GM12878 (cell line): ENCODE data around the gene ELL2. TPM values are rescaled to one million over a fixed set of nuclear protein-coding genes. Genes with fewer than 3 reads are reported as not detected.

Experiments
- ATAC-seq: fragments of 200-7000 bp; cut with Tn5 transposase; 3 replicates; pipeline ENCODE4 v1.9.1; 2020; ENCODE audit warnings: mild to moderate bottlenecking, moderate library complexity
- BruUV-seq: library from RNA; stranded (reverse); fragments of 400-500 nt; replicated peaks from 2 replicates; lab custom pipeline; 2021; lab: Mats Ljungman, UMichigan
- CTCF ChIA-PET: fragments of 300-600 bp; sonication (Branson Sonifier 250); formaldehyde crosslinking; extraction: SDS; loops from one replicate; lab custom pipeline; 2021; ENCODE audit warnings: inconsistent platforms; lab: Yijun Ruan, JAX
- POLR2A ChIA-PET: fragments of 350-600 bp; formaldehyde crosslinking; extraction: SDS; loops from one replicate; lab custom pipeline; 2021; ENCODE audit warnings: inconsistent platforms; lab: Charles Lee
- RAD21 ChIA-PET: fragments of 300-600 bp; sonication (Branson Sonifier 250); formaldehyde crosslinking; loops from one replicate; lab custom pipeline; 2023; ENCODE audit warnings: antibody characterized with exemption; ENCODE audit not compliant: unreplicated experiment; lab: Charles Lee
- SMC1A ChIA-PET: fragments of 300-600 bp; sonication (Branson Sonifier 250); formaldehyde crosslinking; loops from one replicate; lab custom pipeline; 2023; ENCODE audit not compliant: unreplicated experiment, uncharacterized antibody; lab: Charles Lee
- DNase-seq: peaks from one replicate; pipeline ENCODE4 v3.0.0-alpha.2; 2011; ENCODE audit warnings: low read depth, low spot score
- FAIRE-seq: peaks from 3 replicates; lab custom pipeline; 2011; peaks lifted over from hg19 to GRCh38; lab: Jason Lieb, UNC
- H2AFZ ChIP-seq: 2 replicates; pipeline ENCODE4 v1.6.0; 2011; ENCODE audit warnings: low read depth, low read length, control low read depth; ENCODE audit not compliant: control insufficient read depth
- H3K27ac ChIP-seq: 2 replicates; pipeline ENCODE4 v1.5.1; 2011; ENCODE audit warnings: control low read depth; ENCODE audit not compliant: control insufficient read depth, insufficient read depth
- H3K27me3 ChIP-seq, 2 experiments: replicated peaks in 1 of 2; 2 replicates each; pipeline versions ENCODE4 v1.6.0 to v1.6.1; 2011; ENCODE audit warnings: low read length in 1 of 2; ENCODE audit not compliant: control insufficient read depth in 2 of 2, insufficient read depth in 2 of 2
- H3K36me3 ChIP-seq, 2 experiments: 2 replicates each; pipeline ENCODE4 v1.5.1; 2011; ENCODE audit warnings: low read length in 1 of 2; ENCODE audit not compliant: control insufficient read depth in 2 of 2, insufficient read depth in 2 of 2
- H3K4me1 ChIP-seq: 2 replicates; pipeline ENCODE4 v1.6.1; 2011; ENCODE audit warnings: mild to moderate bottlenecking, low read length, moderate library complexity, mixed read lengths; ENCODE audit not compliant: control insufficient read depth, insufficient read depth
- H3K4me2 ChIP-seq: 2 replicates; pipeline ENCODE4 v1.6.0; 2011; ENCODE audit warnings: control low read depth; ENCODE audit not compliant: control insufficient read depth, insufficient read depth
- H3K4me3 ChIP-seq: fragments of 200-600 bp; sonication (generic); 2 replicates; pipeline ENCODE4 v1.5.1; 2016
- H3K79me2 ChIP-seq: 2 replicates; pipeline ENCODE4 v1.6.0; 2011; ENCODE audit warnings: low read length; ENCODE audit not compliant: control insufficient read depth, insufficient read depth
- H3K9ac ChIP-seq: 2 replicates; pipeline ENCODE4 v1.8.0; 2011; ENCODE audit warnings: low read length, control low read depth, mixed read lengths; ENCODE audit not compliant: control insufficient read depth, insufficient read depth
- H3K9me3 ChIP-seq: replicated peaks from 3 replicates; pipeline ENCODE4 v1.5.1; 2011; ENCODE audit warnings: mild to moderate bottlenecking, low read length; ENCODE audit not compliant: control insufficient read depth, insufficient read depth
- H4K20me1 ChIP-seq: 2 replicates; pipeline ENCODE4 v1.6.0; 2011; ENCODE audit not compliant: control insufficient read depth, insufficient read depth
- BACH1 ChIP-seq: fragments of 450-650 bp; IDR thresholded peaks from 2 replicates; pipeline ENCODE4 v1.6.1; 2017; ENCODE audit warnings: mild to moderate bottlenecking, borderline replicate concordance
- CEBPB ChIP-seq, 2 experiments: fragments of 150-350 bp in 1 of 2; IDR thresholded peaks; 2 replicates each; pipeline ENCODE4 v1.6.1; 2012 to 2014; ENCODE audit warnings: low read depth in 2 of 2, low read length in 2 of 2, borderline replicate concordance in 1 of 2, inconsistent platforms in 1 of 2
- CEBPZ ChIP-seq: fragments of 150-350 bp; IDR thresholded peaks from 2 replicates; pipeline ENCODE4 v1.6.1; 2016; ENCODE audit warnings: low read depth, low read length
- CREM ChIP-seq: IDR thresholded peaks from 2 replicates; pipeline ENCODE4 v1.6.1; 2014; ENCODE audit warnings: antibody characterized with exemption, low read depth
- EP300 ChIP-seq, 2 experiments: fragments of 150-350 bp in 1 of 2; IDR thresholded peaks; 2 replicates each; pipeline ENCODE4 v1.6.1; 2011 to 2012; ENCODE audit warnings: low read depth in 2 of 2, low read length in 2 of 2, borderline replicate concordance in 1 of 2, improper control_type of control experiment in 1 of 2, inconsistent platforms in 1 of 2; ENCODE audit not compliant: control insufficient read depth in 1 of 2
- KAT2A ChIP-seq: conservative IDR thresholded peaks from 2 replicates; pipeline ENCODE4 v1.6.1; 2011; ENCODE audit warnings: low read depth, low read length; ENCODE audit not compliant: control insufficient read depth
- MXI1 ChIP-seq: fragments of 150-350 bp; IDR thresholded peaks from 2 replicates; pipeline ENCODE4 v1.6.1; 2011; ENCODE audit warnings: low read depth, mild to moderate bottlenecking, inconsistent platforms, low read length, improper control_type of control experiment
- POLR2AphosphoS5 ChIP-seq: IDR thresholded peaks from 2 replicates; pipeline ENCODE4 v1.6.1; 2011; ENCODE audit warnings: mild to moderate bottlenecking, low read length, inconsistent platforms
- PRDM15 ChIP-seq: fragments of 450-650 bp; formaldehyde crosslinking; IDR thresholded peaks from 2 replicates; pipeline ENCODE4 v1.4.0; 2020; ENCODE audit warnings: mild to moderate bottlenecking, moderate library complexity
- SKIL ChIP-seq: fragments of 450-650 bp; IDR thresholded peaks from 2 replicates; pipeline ENCODE4 v1.6.1; 2017; ENCODE audit warnings: mild to moderate bottlenecking, low read depth, inconsistent platforms; ENCODE audit not compliant: poor library complexity, severe bottlenecking
- SMC3 ChIP-seq: IDR thresholded peaks from 2 replicates; pipeline ENCODE4 v1.6.1; 2011; ENCODE audit warnings: low read length, improper control_type of control experiment, borderline replicate concordance
- SPI1 ChIP-seq: IDR thresholded peaks from 2 replicates; pipeline ENCODE4 v1.6.1; 2011; ENCODE audit warnings: low read depth, mild to moderate bottlenecking, low read length, moderate library complexity, borderline replicate concordance; ENCODE audit not compliant: insufficient read depth
- ZBED1 ChIP-seq: IDR thresholded peaks from 2 replicates; pipeline ENCODE4 v1.6.1; 2016; ENCODE audit warnings: borderline replicate concordance
- WGBS: methylation state at CpG from one replicate; pipeline ENCODE4 v1.1.6; 2016; ENCODE audit warnings: low lambda C conversion rate; ENCODE audit not compliant: insufficient replicate concordance, insufficient coverage; ENCODE audit errors: missing lambda C conversion rate; 5-methylcytosine and 5-hydroxymethylcytosine counted together
- in situ Hi-C: fragments of 300-500 bp; cut with MboI; formaldehyde crosslinking; loops from 9 replicates; pipeline ENCODE4 v1.14.3; 2018; ENCODE audit warnings: mixed read lengths
- intact Hi-C: fragments of 100-400 bp; cut with micrococcal nuclease; formaldehyde crosslinking; loops from one replicate; pipeline ENCODE4 v1.14.2; 2022; ENCODE audit not compliant: unreplicated experiment
- polyA plus RNA-seq, 11 experiments: library from polyadenylated mRNA; depleted of rRNA in 4 of 11; unstranded in 6 of 11; stranded (reverse) in 5 of 11; fragments of >200 nt; fragmentation: Nextera tagmentation in 4 of 11; fragmentation: Illumina TruSeq in 1 of 11; extraction: Ambion mirVana in 4 of 11; extraction: Trizol in 1 of 11; gene quantifications; 1 replicate in 1 of 11; 2 replicates in 10 of 11; pipeline versions ENCODE4 v1.2.1 to v1.2.3, GENCODE V29; 2011 to 2016; ENCODE audit warnings: inconsistent platforms in 2 of 11, missing spikeins in 2 of 11, low read depth in 1 of 11
- total RNA-seq, 4 experiments: library from RNA; depleted of rRNA in 3 of 4; stranded (reverse); fragments of >200 nt in 3 of 4; fragmentation: Illumina TruSeq in 1 of 4; extraction: Trizol in 1 of 4; gene quantifications; 2 replicates each; pipeline versions ENCODE4 v1.2.1 to v1.2.3, GENCODE V29; 2013 to 2021

Gene ELL2
- total and polyA plus RNA-seq, 10 of the 15 experiments (the other 5 are each of a cell fraction or from before 2014, with no cell fraction given) = 24.2 to 91.4 (median 57.4) TPM

GRCh38 chr5:95937607-95938152, 24.0 kb downstream of the ELL2 start:
- Histone ChIP-seq H2AFZ (no peak overlapping the region), H3K36me3 (peaks cover 0 to 8% of the 10 kb centered on the region in 2 experiments; a peak in 3 of 4 replicates), H3K27me3 (no peaks in the 10 kb centered on the region), H3K4me1 (peaks cover 31% of the 10 kb centered on the region), H3K4me2 (no peak overlapping the region), H4K20me1 (no peaks in the 10 kb centered on the region), H3K9ac (no peak overlapping the region), H3K4me3 (no peak overlapping the region), H3K9me3 (no peaks in the 10 kb centered on the region), H3K27ac (no peak overlapping the region), H3K79me2 (peaks cover 75% of the 10 kb centered on the region)
- in situ Hi-C loops (no loop called here), intact Hi-C loops (no loop called here)
- FAIRE-seq (no peak), DNase-seq (no peak), ATAC-seq (no peak)
- no TSS peak for BruUV-seq
- ChIA-PET POLR2A (interaction anchor here (1.0 to 1.7 kb wide), 4 partner anchors 12 to 59 kb away, joined by 3 to 5 read pairs (median 4); no protein-coding TSS in a partner anchor), SMC1A (interaction anchor here (1.4 to 4.8 kb wide), 6 partner anchors 9 to 22 kb away, joined by 4 to 52 read pairs (median 20); no protein-coding TSS in a partner anchor), CTCF (no interaction called here), RAD21 (interaction anchor here (0.8 to 4.6 kb wide), 6 partner anchors 11 to 22 kb away, joined by 4 to 17 read pairs (median 8); no protein-coding TSS in a partner anchor)
- 96% methylated on average over 3 of the region's 3 CpGs for WGBS
- TF ChIP-seq CEBPB (IDR thresholded peaks at IDR 0.05; ENCODE audit: borderline replicate concordance in 1 of 2, low read depth in 2 of 2, low read length in 2 of 2) (no peak), SPI1 (no peak), KAT2A (no peak), ZBED1 (no peak), MXI1 (no peak), SMC3 (no peak), POLR2AphosphoS5 (no peak), PRDM15 (no peak), EP300 (IDR thresholded peaks at IDR 0.05; ENCODE audit: borderline replicate concordance in 1 of 2, control insufficient read depth in 1 of 2, low read depth in 2 of 2, low read length in 2 of 2) (no peak), SKIL (no peak), BACH1 (no peak), CEBPZ (no peak), CREM (no peak)
